Calu3 (cell line): ENCODE data around the gene ZNF581. TPM values are rescaled to one million over a fixed set of nuclear protein-coding genes. Genes with fewer than 3 reads are reported as not detected.

Source experiments
- BruUV-seq: library from RNA; stranded (reverse); fragments of 400-500 nt; replicated peaks from 2 replicates; lab custom pipeline; 2021; lab: Mats Ljungman, UMichigan
- CTCF ChIA-PET: fragments of 300-600 bp; sonication (Branson Sonifier 250); formaldehyde crosslinking; loops from one replicate; lab custom pipeline; 2022; ENCODE audit warnings: antibody characterized with exemption; lab: Charles Lee
- DNase-seq: peaks from one replicate; pipeline ENCODE4 v3.0.0; 2022
- H3K27ac Mint-ChIP-seq: one replicate; pipeline ENCODE4 v1.8.0; 2022; ENCODE audit warnings: mixed read lengths; ENCODE audit not compliant: unreplicated experiment
- H3K27me3 Mint-ChIP-seq: one replicate; pipeline ENCODE4 v1.8.0; 2022; ENCODE audit warnings: mixed read lengths; ENCODE audit not compliant: unreplicated experiment
- H3K36me3 Mint-ChIP-seq: one replicate; pipeline ENCODE4 v1.8.0; 2022; ENCODE audit warnings: mild to moderate bottlenecking, moderate library complexity, mixed read lengths; ENCODE audit not compliant: insufficient read depth, unreplicated experiment
- H3K4me1 Mint-ChIP-seq: one replicate; pipeline ENCODE4 v1.8.0; 2022; ENCODE audit warnings: mild to moderate bottlenecking, low read depth, mixed read lengths; ENCODE audit not compliant: unreplicated experiment
- H3K4me3 Mint-ChIP-seq: one replicate; pipeline ENCODE4 v1.8.0; 2022; ENCODE audit warnings: mild to moderate bottlenecking, low read depth, moderate library complexity, mixed read lengths; ENCODE audit not compliant: unreplicated experiment
- H3K9me3 Mint-ChIP-seq: one replicate; pipeline ENCODE4 v1.8.0; 2022; ENCODE audit warnings: low read depth, mixed read lengths; ENCODE audit not compliant: unreplicated experiment
- CTCF ChIP-seq: fragments of 200-600 bp; IDR thresholded peaks from one replicate; pipeline ENCODE4 v1.8.0; 2022; ENCODE audit warnings: antibody characterized with exemption; ENCODE audit not compliant: unreplicated experiment
- intact Hi-C: fragments of 100-400 bp; cut with micrococcal nuclease; formaldehyde crosslinking; loops from one replicate; pipeline ENCODE4 v1.10.0; 2022; ENCODE audit not compliant: unreplicated experiment
- total RNA-seq: library from RNA; stranded (reverse); gene quantifications from 2 replicates; pipeline ENCODE4 v1.2.3, GENCODE V29; 2022

ZNF581 gene
- total RNA-seq, 1 experiment from 2014 or later, result 33.1 TPM

- no peak for TF ChIP-seq CTCF
- Mint-ChIP-seq H3K36me3 (peaks cover 49% of the 10 kb centered on the region), H3K4me1 (peaks cover 28% of the 10 kb centered on the region), H3K4me3 (peak overlapping the region; percentile 86), H3K27me3 (no peaks in the 10 kb centered on the region), H3K27ac (peak overlapping the region; percentile 84), H3K9me3 (no peaks in the 10 kb centered on the region)
- intact Hi-C loops, result loop anchor here (1.0 to 2.0 kb wide), 2 partner anchors 58 to 91 kb away; no protein-coding TSS in a partner anchor
- no peak for DNase-seq
- BruUV-seq, result no TSS peak
- CTCF ChIA-PET, result interaction anchor here (0.6 to 2.0 kb wide), 13 partner anchors 11 to 461 kb away, joined by 3 to 15 read pairs (median 4); partner anchors contain the start of genes NAT14 and ZNF784
These were observed 36.6 kb upstream of the ZNF581 start for GRCh38 chr19:55606817-55607216.

- H3K27ac Mint-ChIP-seq, result no peak overlapping the region
- no TSS peak for BruUV-seq
- TF ChIP-seq CTCF, result no peak
- no peak for DNase-seq
- no peaks in the 10 kb centered on the region for H3K27me3 Mint-ChIP-seq
- peaks cover 31% of the 10 kb centered on the region for H3K36me3 Mint-ChIP-seq
- H3K4me1 Mint-ChIP-seq, result peaks cover 25% of the 10 kb centered on the region
- H3K4me3 Mint-ChIP-seq, result no peak overlapping the region
- CTCF ChIA-PET, result no interaction called here
- intact Hi-C loops, result no loop called here
- no peaks in the 10 kb centered on the region for H3K9me3 Mint-ChIP-seq
These were observed 34.1 kb upstream of the ZNF581 start for GRCh38 chr19:55609326-55609725.

GRCh38 chr19:55611300-55611982 lies 32.0 kb upstream of the ZNF581 start:
- H3K36me3 Mint-ChIP-seq, result peaks cover 28% of the 10 kb centered on the region
- CTCF ChIA-PET, result no interaction called here

GRCh38 chr19:55611983-55612645 lies 31.3 kb upstream of the ZNF581 start:
- H3K4me1 Mint-ChIP-seq, result peaks cover 8% of the 10 kb centered on the region
- no peak for TF ChIP-seq CTCF
- peaks cover 27% of the 10 kb centered on the region for H3K36me3 Mint-ChIP-seq
- H3K4me3 Mint-ChIP-seq, result no peak overlapping the region
- no peaks in the 10 kb centered on the region for H3K9me3 Mint-ChIP-seq
- CTCF ChIA-PET, result no interaction called here
- H3K27me3 Mint-ChIP-seq, result no peaks in the 10 kb centered on the region
- no peak for DNase-seq
- no TSS peak for BruUV-seq
- intact Hi-C loops, result no loop called here
- no peak overlapping the region for H3K27ac Mint-ChIP-seq

More at GRCh38 chr19:55611300-55611982, 32.0 kb upstream of the ZNF581 start:
- Mint-ChIP-seq H3K4me3 (no peak overlapping the region), H3K27ac (no peak overlapping the region), H3K9me3 (no peaks in the 10 kb centered on the region), H3K27me3 (no peaks in the 10 kb centered on the region), H3K4me1 (peaks cover 15% of the 10 kb centered on the region)
- no peak for DNase-seq
- TF ChIP-seq CTCF, result no peak
- intact Hi-C loops, result no loop called here
- no TSS peak for BruUV-seq
